Brain pericyte (primary cell): ENCODE data around the gene DKKL1.

Experiments used
- DNase-seq: peaks from one replicate; pipeline ENCODE4 v3.0.0-alpha.2; 2012; ENCODE audit warnings: low read depth, low spot score

DKKL1 gene

DNA sequence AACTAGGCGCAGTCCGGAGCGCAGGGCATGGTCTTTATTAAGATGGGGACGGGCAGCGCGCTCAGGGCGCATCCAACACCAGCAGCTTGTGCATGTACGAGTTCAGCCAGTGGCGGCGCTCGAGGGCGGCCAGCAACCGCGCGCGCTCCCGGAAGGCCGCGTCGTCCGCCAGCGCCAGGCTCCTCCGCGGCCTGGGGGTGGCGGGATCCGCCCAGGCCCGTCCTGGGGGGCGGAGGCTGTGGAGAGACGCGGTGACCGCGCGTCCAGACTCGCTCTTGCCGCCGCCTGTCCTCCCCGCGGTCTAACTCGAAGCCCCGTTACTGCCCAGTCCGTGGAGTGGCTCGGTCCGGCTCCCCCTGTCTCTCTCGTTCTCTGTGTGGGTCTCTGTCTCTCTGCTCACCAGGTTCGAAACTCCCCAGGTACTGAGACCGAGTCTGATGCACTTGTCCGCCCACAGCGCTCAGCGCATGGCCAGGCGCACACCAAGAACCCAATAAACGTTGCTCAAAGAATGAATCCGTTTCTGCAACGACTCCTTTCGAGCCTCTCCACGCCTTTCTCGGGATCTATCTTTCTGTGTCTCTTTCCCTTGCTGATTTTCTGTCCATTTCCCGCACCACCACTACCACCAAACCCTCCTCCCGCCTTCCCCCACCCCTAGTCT, 58.9 kb downstream of the DKKL1 start:
- no peak for DNase-seq

DNA sequence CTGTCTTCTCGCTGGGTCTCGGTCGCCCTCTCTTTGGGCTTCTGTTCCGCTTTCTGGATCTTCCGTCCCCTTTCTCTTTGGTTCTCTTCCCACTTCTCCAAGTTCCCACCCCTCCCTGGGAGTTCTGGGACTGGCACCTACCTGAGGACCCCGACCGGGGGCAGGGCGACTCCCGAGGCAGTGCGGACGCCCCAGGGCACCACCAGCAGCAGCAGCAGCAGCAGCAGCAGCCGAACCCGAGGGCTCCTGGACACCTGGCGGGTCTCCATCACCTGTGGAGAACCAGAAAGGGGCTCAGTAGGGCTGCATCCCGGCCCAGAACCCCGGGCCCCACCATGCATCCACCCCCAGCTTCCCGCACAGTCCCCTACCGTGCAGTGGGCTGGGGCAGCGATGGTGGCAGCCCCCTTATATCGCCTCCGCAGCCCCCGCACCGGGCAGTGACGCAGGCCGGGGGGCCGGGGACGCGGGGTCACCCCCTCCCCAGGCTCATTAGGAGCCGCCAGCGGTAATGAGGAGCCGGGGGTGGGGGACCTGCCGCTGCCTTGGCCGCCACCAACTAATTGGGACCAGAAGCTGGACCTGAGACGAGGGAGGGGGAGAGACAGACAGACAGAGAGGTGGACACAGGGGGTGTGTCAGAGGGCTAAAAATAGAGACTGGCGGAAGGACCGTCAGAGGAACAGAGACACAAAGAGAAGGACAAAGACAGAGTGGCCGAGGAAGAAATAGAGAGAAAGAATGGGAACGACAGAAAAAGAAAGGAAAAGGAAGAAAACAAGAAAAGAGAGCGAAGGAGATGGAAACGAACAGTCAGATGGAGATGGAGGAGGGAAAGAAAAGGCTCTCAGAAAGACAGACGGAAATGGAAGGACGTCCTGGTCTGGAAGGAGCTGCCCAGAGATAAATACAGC, 59.7 kb downstream of the DKKL1 start, which contains the start of gene PTH2:
TSS of gene PTH2 (minus strand) at position 371 of the 914 bp plus-strand sequence. CDS start at position 269, 102 bp downstream.
- no peak for DNase-seq

DNA sequence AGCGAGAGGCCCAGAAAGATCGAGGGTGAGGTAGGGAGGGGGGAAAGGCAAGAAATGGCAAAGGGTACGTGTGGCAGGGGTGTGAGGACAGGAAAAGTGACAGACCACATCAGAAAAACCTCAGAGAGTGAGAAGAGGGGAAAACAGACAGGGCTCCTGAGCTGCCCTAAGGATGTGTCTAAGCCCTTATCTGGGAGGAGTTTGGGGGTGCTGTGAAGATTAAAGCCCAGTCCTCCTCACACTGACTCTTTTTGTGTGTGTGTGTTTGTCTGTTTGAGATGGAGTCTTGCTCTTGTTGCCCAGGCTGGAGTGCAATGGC, 60.3 kb downstream of the DKKL1 start:
- DNase-seq, result no peak
